LNCAP (cell line): ENCODE results near the gene NCAPD3.

Experiments
- CTCF ChIP-seq: fragments of 450-650 bp; IDR thresholded peaks from 2 replicates; pipeline ENCODE4 v1.5.1; 2017; ENCODE audit warnings: mild to moderate bottlenecking

NCAPD3 gene

DNA sequence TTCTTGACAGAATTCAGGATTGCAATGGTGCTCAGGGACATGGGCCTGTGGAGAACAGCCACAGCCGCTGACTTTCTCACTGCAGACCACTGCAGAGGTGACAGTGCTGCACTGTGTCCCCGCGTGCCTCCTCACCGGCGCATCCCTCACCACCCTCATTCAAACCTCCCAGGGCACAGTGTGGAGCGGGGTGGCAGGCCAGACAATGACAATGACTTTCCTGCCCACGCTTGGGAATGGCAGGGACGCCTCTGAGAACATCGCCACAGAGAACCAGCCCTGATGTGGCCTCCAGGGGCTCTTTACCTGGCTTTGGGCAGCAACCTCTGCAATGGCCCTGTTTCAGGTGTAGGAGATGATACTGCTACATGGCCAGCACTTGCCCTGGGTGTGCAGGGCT, 65.7 kb downstream of the NCAPD3 start:
- TF ChIP-seq CTCF: no peak

GRCh38 chr11:134157451-134157850, 66.3 kb downstream of the NCAPD3 start:
- TF ChIP-seq CTCF: no peak

DNA sequence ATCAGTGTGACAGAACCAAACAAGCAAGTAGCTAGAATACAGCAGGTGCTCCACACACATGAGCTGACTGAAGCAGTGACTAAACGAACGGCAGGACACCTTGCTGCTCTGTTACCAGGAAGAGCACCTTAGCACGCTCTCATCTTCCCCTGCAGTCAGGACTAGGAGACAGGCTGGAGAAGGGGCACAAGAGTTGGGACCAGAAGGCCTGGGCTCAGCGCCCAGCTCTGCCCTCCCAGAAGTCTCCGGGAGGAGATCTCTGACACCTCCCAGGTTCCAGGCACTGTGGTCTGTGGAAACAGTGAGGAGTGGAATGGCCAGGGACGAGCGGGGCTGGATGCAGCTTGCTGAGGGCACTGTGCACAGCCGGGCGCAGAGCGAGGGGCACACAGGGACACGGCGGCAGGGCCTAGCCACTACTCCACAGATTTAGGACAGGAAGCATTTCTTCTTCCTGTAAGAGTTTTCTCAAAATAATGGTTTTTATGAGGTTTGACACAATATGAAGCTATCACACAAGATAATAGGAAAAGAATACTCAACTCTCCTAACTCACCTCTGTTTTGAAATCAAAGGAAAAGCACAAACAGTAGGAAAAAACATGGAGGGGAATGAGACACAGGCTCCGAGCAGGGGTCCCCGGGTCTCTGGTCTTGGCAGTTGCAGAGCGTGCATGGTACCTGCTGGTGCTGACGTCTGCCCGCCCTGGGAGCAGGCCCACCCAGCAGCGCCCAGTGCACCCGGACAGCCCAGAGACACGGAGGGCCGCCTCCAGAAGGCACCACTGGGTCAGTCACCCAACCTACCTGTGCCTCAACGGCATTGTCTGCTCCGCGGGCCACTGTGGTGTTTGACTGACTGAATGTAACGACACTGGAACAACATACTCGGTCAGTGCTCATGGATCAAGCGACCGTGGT, 67.6 kb downstream of the NCAPD3 start:
- TF ChIP-seq CTCF: no peak

DNA sequence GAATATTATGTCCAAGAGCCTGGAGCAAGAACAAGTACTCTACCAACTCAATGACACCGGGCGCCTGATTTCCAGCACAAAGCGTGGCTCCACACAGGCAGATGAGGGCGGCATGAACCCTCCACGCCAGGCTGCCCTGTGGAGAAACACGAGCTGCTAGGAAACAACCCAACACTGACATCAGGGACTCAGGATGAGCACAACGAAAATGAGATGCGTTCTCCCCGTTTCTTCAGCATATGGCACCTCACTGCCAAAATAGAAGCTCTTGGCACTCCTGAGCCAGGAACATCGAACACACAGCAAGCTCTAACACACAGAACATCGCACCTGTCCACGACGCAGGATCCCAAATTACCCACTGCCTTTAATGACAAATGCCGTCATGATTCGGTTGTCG, 68.3 kb downstream of the NCAPD3 start:
- no peak for TF ChIP-seq CTCF

DNA sequence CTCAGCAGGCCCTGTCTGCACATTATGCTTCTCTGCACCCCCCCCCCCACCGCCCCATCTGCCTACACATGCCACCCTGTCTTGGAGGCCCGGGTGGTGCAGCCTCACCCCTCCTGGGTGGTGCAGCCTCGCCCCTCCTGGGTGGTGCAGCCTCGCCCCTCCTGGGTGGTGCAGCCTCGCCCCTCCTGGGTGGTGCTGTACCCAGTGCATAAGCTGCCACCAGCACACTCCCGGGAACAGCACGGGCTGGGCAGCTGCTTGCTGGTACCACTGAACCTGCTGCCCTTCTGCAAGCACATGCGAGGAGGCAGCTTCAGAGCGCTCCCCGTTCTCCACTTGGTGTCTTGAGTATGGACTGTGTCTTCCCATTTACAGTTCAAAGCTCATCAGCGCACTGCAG, 69.3 kb downstream of the NCAPD3 start:
- no peak for TF ChIP-seq CTCF

GRCh38 chr11:134153147-134153905, 70.4 kb downstream of the NCAPD3 start:
- no peak for TF ChIP-seq CTCF

- TF ChIP-seq CTCF: no peak
Measured at GRCh38 chr11:134152696-134153095, 71.1 kb downstream of the NCAPD3 start.
